ENCODE data around the gene LRFN5. TPM values are rescaled to one million over a fixed set of nuclear protein-coding genes. Genes with fewer than 3 reads are reported as not detected.
"Not testable (repeated sequence)": the region's sequence is repeated elsewhere in the genome, so short reads cannot be mapped to it uniquely, and the experiment has no call there.

The LRFN5 gene
- total RNA-seq, 2 donors from 2014 or later, result not detected

- H3K27me3 Mint-ChIP-seq, result no peaks in the 10 kb centered on the region
- ATAC-seq (no peak), DNase-seq (no peak)
- H3K27ac Mint-ChIP-seq, result no peak overlapping the region
- no peaks in the 10 kb centered on the region for H3K9me3 ChIP-seq (ENCODE audit: control insufficient read depth, low read length, poor library complexity, severe bottlenecking)
- H3K36me3 Mint-ChIP-seq (ENCODE audit: low read depth), result no peaks in the 10 kb centered on the region
- no peaks in the 10 kb centered on the region for H3K4me1 Mint-ChIP-seq
- H3K4me3 Mint-ChIP-seq, result no peak overlapping the region
Measured at GRCh38 chr14:41901089-41901488, 294.4 kb downstream of the LRFN5 start.

- H3K36me3 Mint-ChIP-seq (ENCODE audit: low read depth), result no peaks in the 10 kb centered on the region
- no peaks in the 10 kb centered on the region for H3K9me3 ChIP-seq (ENCODE audit: control insufficient read depth, low read length, poor library complexity, severe bottlenecking)
- H3K4me1 Mint-ChIP-seq, result no peaks in the 10 kb centered on the region
- no peak overlapping the region for H3K4me3 Mint-ChIP-seq
- no peaks in the 10 kb centered on the region for H3K27me3 Mint-ChIP-seq
- no peak overlapping the region for H3K27ac Mint-ChIP-seq
- ATAC-seq (no peak), DNase-seq (no peak)
Measured at GRCh38 chr14:41905394-41905964, 298.8 kb downstream of the LRFN5 start.

DNA sequence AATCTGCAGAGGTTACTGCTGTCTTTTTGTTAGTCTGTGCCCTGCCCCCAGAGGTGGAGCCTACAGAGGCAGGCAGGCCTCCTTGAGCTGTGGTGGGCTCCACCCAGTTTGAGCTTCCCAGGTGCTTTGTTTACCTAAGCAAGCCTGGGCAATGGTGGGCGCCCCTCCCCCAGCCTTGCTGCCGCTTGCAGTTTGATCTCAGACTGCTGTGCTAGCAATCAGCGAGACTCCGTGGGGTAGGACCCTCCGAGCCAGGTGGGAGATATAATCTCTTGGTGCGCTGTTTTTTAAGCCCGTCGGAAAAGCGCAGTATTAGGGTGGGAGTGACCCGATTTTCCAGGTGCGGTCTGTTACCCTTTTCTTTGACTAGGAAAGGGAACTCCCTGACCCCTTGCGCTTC, 304.5 kb downstream of the LRFN5 start:
- H3K4me3 Mint-ChIP-seq; H3K36me3 Mint-ChIP-seq (ENCODE audit: low read depth); H3K27ac Mint-ChIP-seq; H3K27me3 Mint-ChIP-seq; DNase-seq; ATAC-seq; H3K4me1 Mint-ChIP-seq; H3K9me3 ChIP-seq (ENCODE audit: control insufficient read depth, low read length, poor library complexity, severe bottlenecking): not testable (repeated sequence)

- Mint-ChIP-seq H3K4me3 (no peak overlapping the region), H3K36me3 (ENCODE audit: low read depth) (no peaks in the 10 kb centered on the region), H3K27ac (no peak overlapping the region), H3K4me1 (no peaks in the 10 kb centered on the region), H3K27me3 (no peaks in the 10 kb centered on the region)
- ATAC-seq (no peak), DNase-seq (no peak)
- H3K9me3 ChIP-seq (ENCODE audit: control insufficient read depth, low read length, poor library complexity, severe bottlenecking), result no peaks in the 10 kb centered on the region
Measured at GRCh38 chr14:41913398-41913797, 306.7 kb downstream of the LRFN5 start.

DNA sequence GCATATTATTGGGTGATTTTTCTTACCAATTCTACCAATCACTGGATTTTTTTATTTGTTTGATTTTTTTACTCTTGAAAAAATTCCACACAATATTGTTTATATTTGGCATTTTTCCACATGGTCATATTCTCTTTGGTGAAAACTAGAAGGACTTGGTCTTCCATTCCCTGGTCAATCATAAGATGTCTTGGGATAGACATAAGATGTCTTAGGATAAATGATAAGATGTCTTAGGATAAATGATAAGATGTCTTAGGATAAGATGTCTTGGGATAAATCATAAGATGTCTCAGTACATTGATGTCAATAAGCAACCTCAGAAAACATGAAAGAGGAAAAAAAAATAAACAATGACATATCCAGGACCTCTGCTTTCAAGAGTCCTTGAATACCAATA, 309.1 kb downstream of the LRFN5 start:
- Mint-ChIP-seq H3K27ac (no peak overlapping the region), H3K4me1 (no peaks in the 10 kb centered on the region), H3K4me3 (no peak overlapping the region), H3K36me3 (ENCODE audit: low read depth) (no peaks in the 10 kb centered on the region), H3K27me3 (no peaks in the 10 kb centered on the region)
- ATAC-seq, result no peak
- H3K9me3 ChIP-seq (ENCODE audit: control insufficient read depth, low read length, poor library complexity, severe bottlenecking), result no peaks in the 10 kb centered on the region
- no peak for DNase-seq

GRCh38 chr14:41916313-41916712, 309.6 kb downstream of the LRFN5 start:
- H3K27ac Mint-ChIP-seq, result no peak overlapping the region
- H3K36me3 Mint-ChIP-seq (ENCODE audit: low read depth), result no peaks in the 10 kb centered on the region
- no peaks in the 10 kb centered on the region for H3K4me1 Mint-ChIP-seq
- H3K27me3 Mint-ChIP-seq, result no peaks in the 10 kb centered on the region
- no peak for ATAC-seq
- H3K9me3 ChIP-seq (ENCODE audit: control insufficient read depth, low read length, poor library complexity, severe bottlenecking), result no peaks in the 10 kb centered on the region
- no peak for DNase-seq
- H3K4me3 Mint-ChIP-seq, result no peak overlapping the region

- H3K36me3 Mint-ChIP-seq (ENCODE audit: low read depth), result no peaks in the 10 kb centered on the region
- DNase-seq, result no peak
- no peak overlapping the region for H3K27ac Mint-ChIP-seq
- H3K27me3 Mint-ChIP-seq, result no peaks in the 10 kb centered on the region
- no peaks in the 10 kb centered on the region for H3K4me1 Mint-ChIP-seq
- H3K9me3 ChIP-seq (ENCODE audit: control insufficient read depth, low read length, poor library complexity, severe bottlenecking), result no peaks in the 10 kb centered on the region
- no peak for ATAC-seq
- H3K4me3 Mint-ChIP-seq, result no peak overlapping the region
Measured at GRCh38 chr14:41925409-41925808, 318.7 kb downstream of the LRFN5 start.

- no peaks in the 10 kb centered on the region for H3K4me1 Mint-ChIP-seq
- no peak for ATAC-seq
- no peak overlapping the region for H3K27ac Mint-ChIP-seq
- H3K27me3 Mint-ChIP-seq, result no peaks in the 10 kb centered on the region
- H3K4me3 Mint-ChIP-seq, result no peak overlapping the region
- DNase-seq, result no peak
- no peaks in the 10 kb centered on the region for H3K36me3 Mint-ChIP-seq (ENCODE audit: low read depth)
- H3K9me3 ChIP-seq (ENCODE audit: control insufficient read depth, low read length, poor library complexity, severe bottlenecking), result no peaks in the 10 kb centered on the region
Measured at GRCh38 chr14:41950428-41951151, 343.9 kb downstream of the LRFN5 start.

Measured in T-helper 17 cell (primary cell).